HG03558 (cell line): ENCODE measurements around the gene SLC44A1.

Experiments
- ATAC-seq: cut with Tn5 transposase; IDR thresholded peaks from one replicate; pipeline ENCODE4 v1.9.1; 2021; ENCODE audit warnings: moderate number of reproducible peaks; ENCODE audit not compliant: unreplicated experiment; ENCODE audit errors: extremely low read depth

SLC44A1 gene

GRCh38 chr9:105373723-105374122, 129.3 kb downstream of the SLC44A1 start:
- no peak for ATAC-seq

- no peak for ATAC-seq
Measured at GRCh38 chr9:105375323-105375722, 130.9 kb downstream of the SLC44A1 start.

- ATAC-seq, result no peak
Measured at GRCh38 chr9:105376893-105377292, 132.4 kb downstream of the SLC44A1 start.

- peak; percentile 99 for ATAC-seq
Measured at GRCh38 chr9:105385381-105385985, 141.0 kb downstream of the SLC44A1 start.

- no peak for ATAC-seq
Measured at GRCh38 chr9:105389796-105390195, 145.3 kb downstream of the SLC44A1 start.

GRCh38 chr9:105390871-105391270, 146.4 kb downstream of the SLC44A1 start:
- no peak for ATAC-seq

- no peak for ATAC-seq
Measured at GRCh38 chr9:105391288-105391687, 146.8 kb downstream of the SLC44A1 start.

- no peak for ATAC-seq
Measured at GRCh38 chr9:105392531-105392930, 148.1 kb downstream of the SLC44A1 start.

- ATAC-seq, result no peak
Measured at GRCh38 chr9:105393576-105394344, 149.3 kb downstream of the SLC44A1 start.

- no peak for ATAC-seq
Measured at GRCh38 chr9:105396441-105396840, 152.0 kb downstream of the SLC44A1 start.

- no peak for ATAC-seq
Measured at GRCh38 chr9:105396901-105397300, 152.4 kb downstream of the SLC44A1 start.

- ATAC-seq, result no peak
Measured at GRCh38 chr9:105399117-105399516, 154.7 kb downstream of the SLC44A1 start.

- no peak for ATAC-seq
Measured at GRCh38 chr9:105401651-105402050, 157.2 kb downstream of the SLC44A1 start.

- no peak for ATAC-seq
Measured at GRCh38 chr9:105403552-105404248, 159.2 kb downstream of the SLC44A1 start.

GRCh38 chr9:105405514-105406131, 161.2 kb downstream of the SLC44A1 start:
- ATAC-seq, result peak; percentile 96

GRCh38 chr9:105406369-105406768, 161.9 kb downstream of the SLC44A1 start:
- ATAC-seq, result no peak

- no peak for ATAC-seq
Measured at GRCh38 chr9:105413525-105413924, 169.1 kb downstream of the SLC44A1 start.

GRCh38 chr9:105414947-105415661, 170.7 kb downstream of the SLC44A1 start:
- peak; percentile 42 for ATAC-seq

GRCh38 chr9:105415662-105415980, 171.2 kb downstream of the SLC44A1 start:
- ATAC-seq, result no peak

- no peak for ATAC-seq
Measured at GRCh38 chr9:105416840-105417239, 172.4 kb downstream of the SLC44A1 start.
